Prostate gland (tissue), 2 donors: Measurements from ENCODE around the gene OAT.

ENCODE experiments used
- POLR2A ChIP-seq: fragments of 450-650 bp; IDR thresholded peaks from one replicate; pipeline ENCODE4 v1.6.1; 2016; ENCODE audit warnings: antibody characterized with exemption, mild to moderate bottlenecking
- TF ChIP-seq, protein P1 (sequence below), 4 experiments: fragments of 200-600 bp in 2 of 4; fragments of 450-650 bp in 2 of 4; sonication (generic) in 2 of 4; IDR thresholded peaks; 1 replicate in 3 of 4; 2 replicates in 1 of 4; pipeline ENCODE4 v1.5.1; 2016 to 2019; ENCODE audit warnings: antibody characterized with exemption in 4 of 4, mild to moderate bottlenecking in 2 of 4, moderate library complexity in 2 of 4

DNA sequence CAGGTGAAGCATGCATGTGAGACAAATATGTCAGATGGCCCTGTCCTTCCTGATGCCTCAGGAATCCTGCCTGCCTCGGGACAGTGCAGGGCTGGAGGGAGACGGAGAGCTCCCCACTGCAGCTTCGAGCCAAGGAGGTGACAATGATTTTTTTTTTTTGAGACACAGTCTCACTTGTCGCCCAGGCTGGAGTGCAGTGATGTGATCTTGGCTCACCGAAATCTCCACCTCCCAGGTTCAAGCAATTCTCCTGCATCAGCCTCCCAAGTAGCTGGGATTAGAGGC, 68.8 kb downstream of the OAT start:
- TF ChIP-seq, protein P1, sequence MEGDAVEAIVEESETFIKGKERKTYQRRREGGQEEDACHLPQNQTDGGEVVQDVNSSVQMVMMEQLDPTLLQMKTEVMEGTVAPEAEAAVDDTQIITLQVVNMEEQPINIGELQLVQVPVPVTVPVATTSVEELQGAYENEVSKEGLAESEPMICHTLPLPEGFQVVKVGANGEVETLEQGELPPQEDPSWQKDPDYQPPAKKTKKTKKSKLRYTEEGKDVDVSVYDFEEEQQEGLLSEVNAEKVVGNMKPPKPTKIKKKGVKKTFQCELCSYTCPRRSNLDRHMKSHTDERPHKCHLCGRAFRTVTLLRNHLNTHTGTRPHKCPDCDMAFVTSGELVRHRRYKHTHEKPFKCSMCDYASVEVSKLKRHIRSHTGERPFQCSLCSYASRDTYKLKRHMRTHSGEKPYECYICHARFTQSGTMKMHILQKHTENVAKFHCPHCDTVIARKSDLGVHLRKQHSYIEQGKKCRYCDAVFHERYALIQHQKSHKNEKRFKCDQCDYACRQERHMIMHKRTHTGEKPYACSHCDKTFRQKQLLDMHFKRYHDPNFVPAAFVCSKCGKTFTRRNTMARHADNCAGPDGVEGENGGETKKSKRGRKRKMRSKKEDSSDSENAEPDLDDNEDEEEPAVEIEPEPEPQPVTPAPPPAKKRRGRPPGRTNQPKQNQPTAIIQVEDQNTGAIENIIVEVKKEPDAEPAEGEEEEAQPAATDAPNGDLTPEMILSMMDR (IDR thresholded peaks at IDR 0.05), result no peak
- TF ChIP-seq POLR2A, result no peak
